ENCODE data around the gene LENEP.

Gene LENEP

DNA sequence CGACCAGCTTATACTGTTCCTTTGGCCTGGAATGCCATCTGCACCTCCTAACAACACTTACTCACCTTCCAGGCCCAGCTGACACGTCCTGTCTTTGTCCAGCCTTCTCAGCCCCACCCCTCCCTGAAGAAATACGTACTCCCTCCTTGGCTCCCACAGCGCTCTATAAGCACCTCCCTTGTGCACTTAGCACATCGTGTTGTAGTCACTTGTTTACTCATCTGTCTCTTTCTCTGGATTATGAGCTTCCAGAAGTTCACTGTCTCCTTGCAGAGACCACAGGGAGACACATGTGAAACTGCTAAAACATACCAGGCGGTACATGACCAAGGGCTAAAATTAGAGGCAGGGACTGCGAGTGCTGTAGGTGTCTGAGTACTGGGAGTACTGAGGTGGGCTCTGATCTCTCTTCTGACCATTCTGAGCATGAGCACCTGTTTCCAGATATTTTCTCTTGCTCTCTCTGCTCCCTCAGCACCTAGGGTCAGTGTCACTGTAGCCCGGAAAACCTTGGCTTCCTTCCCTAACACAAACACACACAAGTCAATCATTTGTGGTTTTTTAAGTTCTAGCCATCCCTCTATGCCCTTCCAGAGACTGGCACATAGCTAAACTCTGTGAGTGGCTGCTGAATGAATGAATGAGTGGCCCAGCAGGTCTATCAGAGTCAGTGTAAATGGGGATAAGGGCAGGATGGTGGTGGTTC, 45.4 kb downstream of the LENEP start:
- TF ChIP-seq, protein P1, sequence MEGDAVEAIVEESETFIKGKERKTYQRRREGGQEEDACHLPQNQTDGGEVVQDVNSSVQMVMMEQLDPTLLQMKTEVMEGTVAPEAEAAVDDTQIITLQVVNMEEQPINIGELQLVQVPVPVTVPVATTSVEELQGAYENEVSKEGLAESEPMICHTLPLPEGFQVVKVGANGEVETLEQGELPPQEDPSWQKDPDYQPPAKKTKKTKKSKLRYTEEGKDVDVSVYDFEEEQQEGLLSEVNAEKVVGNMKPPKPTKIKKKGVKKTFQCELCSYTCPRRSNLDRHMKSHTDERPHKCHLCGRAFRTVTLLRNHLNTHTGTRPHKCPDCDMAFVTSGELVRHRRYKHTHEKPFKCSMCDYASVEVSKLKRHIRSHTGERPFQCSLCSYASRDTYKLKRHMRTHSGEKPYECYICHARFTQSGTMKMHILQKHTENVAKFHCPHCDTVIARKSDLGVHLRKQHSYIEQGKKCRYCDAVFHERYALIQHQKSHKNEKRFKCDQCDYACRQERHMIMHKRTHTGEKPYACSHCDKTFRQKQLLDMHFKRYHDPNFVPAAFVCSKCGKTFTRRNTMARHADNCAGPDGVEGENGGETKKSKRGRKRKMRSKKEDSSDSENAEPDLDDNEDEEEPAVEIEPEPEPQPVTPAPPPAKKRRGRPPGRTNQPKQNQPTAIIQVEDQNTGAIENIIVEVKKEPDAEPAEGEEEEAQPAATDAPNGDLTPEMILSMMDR (conservative IDR thresholded peaks at IDR 0.05; ENCODE audit: low read depth, low read length), result no peak
- no peak overlapping the region for H3K4me3 ChIP-seq (ENCODE audit: low read depth, low read length)
- DNase-seq (ENCODE audit: low read depth), result peak; percentile 33

DNA sequence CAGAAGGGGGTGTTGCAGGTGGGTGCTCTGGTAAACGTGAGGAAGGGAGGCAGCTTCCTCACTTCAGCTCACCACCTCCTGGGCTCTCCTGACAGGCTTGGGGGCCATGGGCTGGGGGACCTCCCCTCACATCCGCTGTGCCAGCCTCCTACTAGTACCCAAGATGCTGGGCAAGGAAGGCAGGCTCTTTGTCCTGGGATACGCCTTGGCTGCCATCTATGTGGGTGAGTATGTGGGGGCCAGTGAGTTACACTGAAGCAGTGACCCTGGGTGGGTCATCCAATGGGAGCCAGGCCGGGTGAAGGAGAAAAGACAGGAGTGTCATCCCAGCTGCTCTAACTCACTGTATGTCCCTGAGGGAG, 45.9 kb downstream of the LENEP start:
- TF ChIP-seq, protein P1 (conservative IDR thresholded peaks at IDR 0.05; ENCODE audit: low read depth, low read length), result no peak
- H3K4me3 ChIP-seq (ENCODE audit: low read depth, low read length), result no peak overlapping the region

DNA sequence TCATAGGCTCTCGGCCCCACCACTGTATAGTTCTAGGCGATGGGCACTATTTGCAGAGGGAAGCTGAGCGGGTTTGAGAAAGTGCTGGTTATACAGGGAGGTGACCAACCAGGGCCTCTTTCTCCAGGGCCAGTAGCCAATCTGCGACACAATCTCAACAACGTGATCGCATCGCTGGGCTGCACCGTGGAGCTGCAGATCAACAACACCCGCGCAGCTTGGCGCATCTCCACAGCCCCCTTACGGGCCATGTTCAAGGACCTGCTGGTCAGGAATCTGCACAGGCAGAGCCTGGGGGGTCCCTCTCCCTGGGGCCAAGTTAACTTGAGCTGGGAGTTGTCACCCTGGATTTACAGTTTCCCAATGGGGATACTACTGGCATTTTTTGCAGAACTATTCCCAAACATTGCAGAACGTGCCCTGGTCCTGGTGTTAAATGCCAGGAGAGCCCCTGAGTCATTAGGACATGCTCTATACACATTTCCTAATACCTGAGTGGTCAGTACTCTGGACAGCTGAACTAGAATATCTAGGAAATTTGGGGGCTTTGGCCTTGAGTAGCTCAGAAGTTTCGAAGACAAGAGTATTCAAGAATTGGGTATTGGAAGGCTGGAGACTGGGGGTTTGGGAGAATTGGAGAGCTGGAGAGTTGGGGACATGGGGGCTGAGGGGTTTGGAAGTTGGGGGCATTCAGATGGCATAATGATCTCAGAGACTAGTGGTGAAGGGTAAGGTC, 47.1 kb downstream of the LENEP start:
- H3K4me3 ChIP-seq (ENCODE audit: low read depth, low read length), result no peak overlapping the region
- no peak for DNase-seq (ENCODE audit: low read depth)
- TF ChIP-seq, protein P1 (conservative IDR thresholded peaks at IDR 0.05; ENCODE audit: low read depth, low read length), result no peak

More for the DNA sequence above, 45.9 kb downstream of the LENEP start:
- no peak for DNase-seq (ENCODE audit: low read depth)

DNA sequence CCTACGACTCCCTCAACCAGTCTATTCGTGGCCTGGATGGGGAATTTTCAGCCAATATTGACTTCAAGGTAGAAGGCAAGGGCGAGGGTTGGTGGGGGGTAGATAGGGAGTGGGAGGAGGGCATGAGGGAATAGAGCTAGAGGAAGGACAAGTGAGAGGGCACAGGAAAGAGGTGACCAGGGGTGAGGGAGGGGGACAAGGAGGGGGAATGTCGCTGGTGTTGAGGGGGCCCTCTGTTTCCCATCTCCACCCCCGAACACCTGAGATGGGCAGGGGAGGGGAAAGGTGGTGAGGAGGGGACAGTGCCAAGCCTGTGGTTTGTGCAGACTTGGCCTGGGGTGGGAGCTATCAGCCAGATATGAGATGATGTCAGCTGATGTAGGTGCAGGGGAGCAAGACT, 49.4 kb downstream of the LENEP start:
- TF ChIP-seq, protein P1 (conservative IDR thresholded peaks at IDR 0.05; ENCODE audit: low read depth, low read length), result no peak
- no peak for DNase-seq (ENCODE audit: low read depth)
- H3K4me3 ChIP-seq (ENCODE audit: low read depth, low read length), result no peak overlapping the region

DNA sequence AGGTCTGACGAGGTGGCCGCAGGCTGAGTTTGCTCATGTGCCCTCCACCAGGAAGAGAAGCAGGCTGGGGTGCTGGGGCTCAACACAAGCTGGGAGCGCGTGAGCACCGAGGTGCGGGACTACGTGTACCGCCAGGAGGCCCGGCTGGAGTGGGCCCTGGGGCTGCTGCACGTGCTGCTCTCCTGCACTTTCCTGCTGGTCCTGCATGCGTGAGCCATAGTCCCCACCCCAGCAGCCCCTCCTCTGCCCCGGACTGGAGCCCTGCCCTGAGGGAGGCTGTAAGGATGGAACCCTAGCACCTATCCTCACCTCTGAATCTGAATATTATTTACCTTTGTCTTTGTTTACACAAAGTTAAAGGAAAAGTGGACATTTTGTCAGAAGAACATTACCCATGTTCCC, 49.9 kb downstream of the LENEP start:
- DNase-seq (ENCODE audit: low read depth), result no peak
- TF ChIP-seq, protein P1 (conservative IDR thresholded peaks at IDR 0.05; ENCODE audit: low read depth, low read length), result no peak
- no peak overlapping the region for H3K4me3 ChIP-seq (ENCODE audit: low read depth, low read length)

- DNase-seq (ENCODE audit: low read depth), result no peak
- no peak overlapping the region for H3K4me3 ChIP-seq (ENCODE audit: low read depth, low read length)
- TF ChIP-seq, protein P1 (conservative IDR thresholded peaks at IDR 0.05; ENCODE audit: low read depth, low read length), result no peak
Measured at GRCh38 chr1:155043793-155044192, 50.4 kb downstream of the LENEP start.

Measured in choroid plexus epithelial cell (primary cell).